CD4-positive, alpha-beta T cell treated with Interferon gamma for 1 hour (primary cell): ENCODE data around the gene CPE.
"Not testable (repeated sequence)": the region's sequence is repeated elsewhere in the genome, so short reads cannot be mapped to it uniquely, and the experiment has no call there.

ENCODE experiments used
- DNase-seq: peaks from one replicate; pipeline ENCODE4 v3.0.0-alpha.2; 2020

Gene CPE

GRCh38 chr4:165470009-165470408 lies 91.2 kb downstream of the CPE start:
- no peak for DNase-seq

- DNase-seq = no peak
Observed at GRCh38 chr4:165472943-165473676, 94.3 kb downstream of the CPE start.

GRCh38 chr4:165474784-165475705 lies 96.2 kb downstream of the CPE start:
- no peak for DNase-seq

GRCh38 chr4:165475706-165476070 lies 96.9 kb downstream of the CPE start:
- DNase-seq = no peak

- no peak for DNase-seq
Observed at GRCh38 chr4:165476214-165477098, 97.6 kb downstream of the CPE start.

GRCh38 chr4:165477799-165478198 lies 99.0 kb downstream of the CPE start:
- no peak for DNase-seq

GRCh38 chr4:165478260-165478659 lies 99.5 kb downstream of the CPE start:
- no peak for DNase-seq

- DNase-seq = no peak
Observed at GRCh38 chr4:165481053-165481835, 102.4 kb downstream of the CPE start.

GRCh38 chr4:165489786-165490185 lies 111.0 kb downstream of the CPE start:
- no peak for DNase-seq

GRCh38 chr4:165492583-165492982 lies 113.8 kb downstream of the CPE start:
- DNase-seq = not testable (repeated sequence)

- peak; percentile 36 for DNase-seq
Observed at GRCh38 chr4:165493359-165493758, 114.6 kb downstream of the CPE start.

GRCh38 chr4:165502916-165503907 lies 124.4 kb downstream of the CPE start:
- no peak for DNase-seq

GRCh38 chr4:165504184-165504583 lies 125.4 kb downstream of the CPE start:
- DNase-seq = no peak

- no peak for DNase-seq
Observed at GRCh38 chr4:165505958-165506837, 127.4 kb downstream of the CPE start.

GRCh38 chr4:165506849-165507248 lies 128.0 kb downstream of the CPE start:
- DNase-seq = no peak

GRCh38 chr4:165507381-165507780 lies 128.6 kb downstream of the CPE start:
- no peak for DNase-seq

GRCh38 chr4:165508372-165509120 lies 129.7 kb downstream of the CPE start:
- DNase-seq = no peak

GRCh38 chr4:165512424-165512823 lies 133.6 kb downstream of the CPE start:
- no peak for DNase-seq

- no peak for DNase-seq
Observed at GRCh38 chr4:165514739-165515138, 135.9 kb downstream of the CPE start.
